RWPE1 (cell line): Measurements from ENCODE around the gene F8A1.
"Not testable (repeated sequence)": the region's sequence is repeated elsewhere in the genome, so short reads cannot be mapped to it uniquely, and the experiment has no call there.

Experiments used
- CTCF ChIA-PET: fragments of 350-600 bp; sonication (Branson Sonifier 250); formaldehyde crosslinking; extraction: SDS; loops from one replicate; lab custom pipeline; 2021; lab: Yijun Ruan, JAX
- POLR2A ChIA-PET: fragments of 400-600 bp; formaldehyde crosslinking; extraction: SDS; loops from one replicate; lab custom pipeline; 2020; ENCODE audit warnings: antibody characterized with exemption; ENCODE audit not compliant: low non-redundant PET; lab: Yijun Ruan, JAX
- DNase-seq: peaks from one replicate; pipeline ENCODE4 v3.0.0; 2012; ENCODE audit warnings: low spot score
- H3K27ac ChIP-seq: fragments of 450-650 bp; 2 replicates; pipeline ENCODE4 v1.5.1; 2017
- CTCF ChIP-seq: fragments of 450-650 bp; conservative IDR thresholded peaks from 2 replicates; pipeline ENCODE4 v1.5.1; 2017; ENCODE audit warnings: low read depth, mild to moderate bottlenecking

Gene F8A1

GRCh38 chrX:154914052-154914451, 27.9 kb downstream of the F8A1 start:
- H3K27ac ChIP-seq = no peak overlapping the region
- ChIA-PET CTCF (no interaction called here), POLR2A (no interaction called here)
- no peak for DNase-seq
- TF ChIP-seq CTCF = no peak

- POLR2A ChIA-PET = no interaction called here
- TF ChIP-seq CTCF = peak; percentile 53
- CTCF ChIA-PET = interaction anchor here (0.6 to 1.0 kb wide), 11 partner anchors 10 to 298 kb away, joined by 3 to 7 read pairs (median 4); partner anchors contain the start of gene VBP1
- DNase-seq = peak; percentile 41
- no peak overlapping the region for H3K27ac ChIP-seq
These were observed 31.9 kb downstream of the F8A1 start for GRCh38 chrX:154918060-154918483.

GRCh38 chrX:154924771-154925170, 38.6 kb downstream of the F8A1 start:
- H3K27ac ChIP-seq, CTCF ChIA-PET, DNase-seq, POLR2A ChIA-PET: not testable (repeated sequence)
